GM11168 (cell line): ENCODE results near the gene ALG1L2.
"Not testable (repeated sequence)": the region's sequence is repeated elsewhere in the genome, so short reads cannot be mapped to it uniquely, and the experiment has no call there.

ENCODE experiments used
- in situ Hi-C: fragments of 300-500 bp; cut with MboI; formaldehyde crosslinking; loops from one replicate; pipeline ENCODE4 v1.12.0; 2022; ENCODE audit warnings: low sequenced_read_pairs; ENCODE audit not compliant: unreplicated experiment

ALG1L2 gene

GRCh38 chr3:130091958-130092357 is 10.3 kb downstream of the ALG1L2 start:
- in situ Hi-C loops, result no loop called here

DNA sequence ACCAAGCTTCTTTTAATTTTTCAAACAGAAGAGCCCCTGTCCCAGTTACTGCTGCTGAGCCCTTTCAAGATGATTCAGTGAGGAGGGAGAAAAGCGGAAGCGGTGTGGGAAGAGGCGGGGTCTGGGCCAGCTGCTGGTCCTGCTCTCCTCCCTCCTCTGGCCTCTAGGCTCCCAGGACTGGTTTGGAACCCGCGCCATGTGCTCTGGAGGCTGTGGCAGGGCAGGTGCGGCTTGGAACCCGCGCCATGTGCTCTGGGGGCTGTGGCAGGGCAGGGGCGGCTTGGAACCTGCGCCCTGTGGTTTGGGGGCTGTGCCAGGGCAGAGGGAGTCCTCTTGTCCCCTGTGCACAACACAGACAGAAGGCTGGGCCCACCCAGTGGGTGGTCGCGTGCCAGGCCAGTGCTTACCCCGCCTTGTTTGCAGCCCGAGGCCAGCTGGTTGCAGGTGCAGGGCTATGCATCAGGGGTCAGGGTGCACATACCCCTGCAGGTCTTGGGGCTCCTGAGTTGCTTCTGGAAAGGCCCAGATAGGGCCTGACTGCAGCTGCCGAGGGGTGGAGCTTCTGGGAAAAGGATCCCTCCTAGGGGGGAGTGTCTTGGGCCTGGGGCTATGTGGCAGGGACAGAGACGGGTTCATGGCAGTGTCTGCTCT is 12.2 kb downstream of the ALG1L2 start:
- in situ Hi-C loops, result no loop called here

DNA sequence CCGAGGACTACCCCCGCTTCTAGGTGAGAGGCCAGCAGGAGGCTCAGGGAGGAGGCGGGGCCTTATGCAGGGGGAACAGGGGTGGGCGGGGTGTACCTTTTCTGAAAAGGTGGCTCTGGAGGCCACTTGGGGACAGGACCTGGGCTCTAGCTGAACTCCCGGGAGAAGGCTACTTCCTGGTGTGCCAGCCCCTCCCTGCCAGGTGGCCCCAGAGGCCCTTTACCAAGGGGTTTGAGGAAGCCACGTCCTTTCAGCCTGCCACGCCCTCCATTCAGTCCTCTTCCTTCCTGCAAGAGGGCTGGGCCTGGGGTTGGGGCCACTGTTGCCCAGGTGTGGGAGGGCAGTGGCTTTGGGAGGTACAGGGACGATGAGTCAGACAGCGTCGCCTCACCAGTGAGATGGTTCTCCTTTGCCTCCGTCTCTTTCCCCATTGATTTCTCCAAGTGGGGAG is 12.9 kb downstream of the ALG1L2 start:
- in situ Hi-C loops, result not testable (repeated sequence)

DNA sequence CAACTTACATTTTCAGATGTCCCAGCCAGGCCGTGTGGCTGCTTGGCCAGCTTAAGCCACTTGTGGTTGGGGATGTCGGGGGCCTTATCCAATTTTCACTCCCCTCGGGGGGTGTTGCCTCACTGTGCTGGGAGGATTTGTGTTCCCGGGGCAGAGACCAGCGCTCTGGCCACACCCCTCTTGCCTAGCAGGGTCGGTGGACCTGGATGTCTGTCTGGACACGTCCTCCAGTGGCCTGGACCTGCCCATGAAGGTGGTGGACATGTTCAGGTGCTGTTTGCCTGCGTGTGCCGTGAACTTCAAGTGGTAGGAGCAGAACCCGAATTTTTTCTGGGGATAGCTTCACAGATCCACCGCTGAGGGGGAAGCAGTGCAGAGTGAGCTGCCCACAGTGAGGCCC is 14.2 kb downstream of the ALG1L2 start:
- in situ Hi-C loops, result not testable (repeated sequence)

DNA sequence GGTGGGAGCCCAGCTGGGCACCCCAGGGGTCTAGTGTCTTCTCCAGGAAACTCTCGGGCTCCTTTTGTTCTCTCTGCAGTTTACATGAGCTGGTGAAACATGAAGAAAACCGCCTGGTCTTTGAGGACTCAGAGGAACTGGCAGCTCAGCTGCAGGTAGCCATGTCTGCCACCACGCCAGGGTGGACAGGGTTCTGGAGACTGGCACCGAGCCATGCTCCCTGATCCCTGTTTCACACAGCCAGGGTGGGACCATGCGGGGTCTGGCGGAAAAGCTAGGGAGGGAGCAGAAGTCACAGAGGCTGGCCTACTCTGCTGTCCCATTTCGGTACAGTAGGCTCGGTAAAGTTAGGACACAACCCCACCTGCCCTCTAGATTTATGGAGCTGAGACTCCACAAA is 15.5 kb downstream of the ALG1L2 start:
- in situ Hi-C loops, result not testable (repeated sequence)

- in situ Hi-C loops, result not testable (repeated sequence)
Measured at GRCh38 chr3:130097690-130098638, 16.3 kb downstream of the ALG1L2 start.

DNA sequence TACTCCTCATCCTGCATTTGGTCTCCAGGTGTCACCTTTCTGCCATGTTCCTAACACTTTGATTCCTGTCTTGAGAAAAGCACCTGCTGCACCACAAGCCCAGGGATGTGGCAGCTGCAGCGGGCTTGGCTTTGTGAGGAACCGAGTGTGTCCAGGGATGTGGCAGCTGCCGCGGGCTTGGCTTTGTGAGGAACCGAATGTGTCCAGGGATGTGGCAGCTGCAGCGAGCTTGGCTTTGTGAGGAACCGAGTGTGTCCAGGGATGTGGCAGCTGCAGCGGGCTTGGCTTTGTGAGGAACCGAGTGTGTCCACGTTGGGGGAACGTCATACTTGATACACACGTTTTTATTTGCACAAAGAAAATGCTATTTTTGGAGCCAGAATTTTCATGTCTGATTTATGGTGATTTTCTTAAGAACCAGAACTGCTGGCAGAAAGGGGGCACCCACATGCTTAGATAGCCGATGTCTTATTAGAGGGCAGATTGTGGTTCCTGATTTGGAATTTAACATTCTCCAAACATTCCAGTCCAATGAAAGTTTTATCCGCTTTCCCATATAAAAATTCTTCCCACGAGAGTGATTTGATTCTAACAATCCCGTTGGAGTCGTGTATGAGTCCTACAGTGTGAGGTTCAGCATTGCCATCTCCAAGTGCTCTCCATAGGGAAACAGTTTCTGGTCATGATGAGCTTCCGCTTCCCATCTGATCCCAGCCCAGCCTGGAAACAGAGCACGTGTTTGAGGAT is 17.2 kb downstream of the ALG1L2 start:
- in situ Hi-C loops, result not testable (repeated sequence)

- in situ Hi-C loops, result not testable (repeated sequence)
Measured at GRCh38 chr3:130102545-130102944, 20.9 kb downstream of the ALG1L2 start.

DNA sequence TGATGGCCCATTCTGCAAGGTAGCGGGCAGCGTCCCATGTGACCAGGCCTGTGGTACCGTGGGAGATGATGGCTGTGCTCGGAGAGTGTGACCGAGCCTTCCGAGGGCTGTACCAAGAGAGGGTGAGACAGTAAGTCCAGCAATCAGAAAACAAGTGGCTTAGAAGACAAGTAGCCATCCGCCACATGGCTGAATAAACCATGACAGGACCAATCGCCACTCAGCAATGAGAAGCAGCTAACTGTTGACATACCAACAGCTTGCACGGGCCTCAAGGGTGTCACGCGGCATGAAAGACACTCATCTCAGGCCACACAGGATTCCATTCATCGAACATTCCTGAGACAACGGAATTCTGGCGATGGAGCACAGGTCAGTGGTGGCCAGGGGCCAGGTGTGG is 22.6 kb downstream of the ALG1L2 start:
- in situ Hi-C loops, result not testable (repeated sequence)

DNA sequence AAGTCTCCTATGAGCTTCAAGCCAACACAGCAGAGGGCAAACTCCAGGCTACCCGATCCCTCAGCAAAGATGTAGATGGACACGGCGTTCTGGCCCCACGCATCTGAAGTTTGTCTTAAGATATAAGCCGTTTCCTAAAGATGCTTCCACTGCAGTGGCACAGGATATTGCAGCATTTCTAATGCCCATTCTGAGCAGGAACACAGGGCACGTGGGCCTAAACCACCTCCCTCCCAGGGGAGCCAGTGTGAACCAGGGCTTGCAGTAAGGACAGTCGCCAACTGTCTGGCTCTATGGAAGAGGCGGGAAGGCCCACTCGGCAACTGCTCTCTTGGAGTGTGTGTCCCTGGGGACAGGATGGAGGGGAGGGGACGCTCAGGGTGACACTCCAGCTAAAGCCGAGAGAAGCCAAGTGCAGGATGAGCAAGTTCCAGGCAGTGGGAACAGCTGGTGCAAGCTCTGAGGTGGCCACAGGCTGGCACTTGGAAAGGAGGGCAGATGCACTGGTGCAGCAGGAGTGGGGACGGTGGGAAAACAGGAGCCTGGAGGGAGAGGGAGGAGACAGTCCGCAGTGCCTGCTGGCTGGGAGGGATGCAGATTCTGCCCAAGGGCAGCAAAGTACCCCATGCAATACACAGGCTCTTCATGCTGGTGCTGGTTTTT is 25.8 kb downstream of the ALG1L2 start:
- in situ Hi-C loops, result not testable (repeated sequence)

- in situ Hi-C loops, result not testable (repeated sequence)
Measured at GRCh38 chr3:130108836-130109585, 27.4 kb downstream of the ALG1L2 start.

- in situ Hi-C loops, result not testable (repeated sequence)
Measured at GRCh38 chr3:130110386-130111169, 28.9 kb downstream of the ALG1L2 start.

DNA sequence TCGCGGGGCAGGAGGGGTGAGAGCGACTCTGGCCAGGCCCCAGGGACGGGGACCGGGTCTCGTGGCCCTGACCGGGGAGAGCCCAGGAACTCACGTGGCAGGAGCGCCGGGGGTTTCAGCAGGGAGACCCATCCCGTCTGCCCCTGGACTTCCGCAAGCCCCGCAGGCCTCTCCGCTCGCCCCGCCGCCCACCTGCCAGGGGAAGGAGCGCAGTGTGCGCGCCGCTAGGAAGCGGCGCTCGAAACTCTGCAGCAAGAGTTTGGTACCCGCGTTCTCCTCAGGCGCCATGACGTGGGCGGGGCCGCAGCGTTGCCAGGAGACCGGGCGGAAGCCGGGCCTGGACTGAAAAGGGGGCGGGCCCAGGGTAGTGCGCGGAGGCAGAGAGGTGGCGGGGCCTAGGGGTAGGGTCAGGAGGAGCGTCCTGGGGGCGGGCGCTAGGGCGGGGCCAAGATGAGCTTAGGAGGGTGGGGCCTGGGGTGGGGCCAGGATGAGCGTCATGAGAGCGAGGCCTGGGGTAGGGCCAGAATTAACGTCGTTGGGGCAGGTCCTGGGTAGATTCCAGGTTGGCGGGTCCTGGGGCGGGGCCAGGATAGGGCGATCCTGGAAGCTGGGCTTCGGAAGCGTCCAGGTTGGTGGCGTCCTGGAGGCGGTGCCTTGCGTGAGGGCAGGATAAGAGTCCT is 29.7 kb downstream of the ALG1L2 start:
- in situ Hi-C loops, result no loop called here

GRCh38 chr3:130111865-130112747 is 30.5 kb downstream of the ALG1L2 start:
- in situ Hi-C loops, result not testable (repeated sequence)

GRCh38 chr3:130112748-130113073 is 31.1 kb downstream of the ALG1L2 start:
- in situ Hi-C loops, result not testable (repeated sequence)

GRCh38 chr3:130115400-130115799 is 33.8 kb downstream of the ALG1L2 start:
- in situ Hi-C loops, result not testable (repeated sequence)

DNA sequence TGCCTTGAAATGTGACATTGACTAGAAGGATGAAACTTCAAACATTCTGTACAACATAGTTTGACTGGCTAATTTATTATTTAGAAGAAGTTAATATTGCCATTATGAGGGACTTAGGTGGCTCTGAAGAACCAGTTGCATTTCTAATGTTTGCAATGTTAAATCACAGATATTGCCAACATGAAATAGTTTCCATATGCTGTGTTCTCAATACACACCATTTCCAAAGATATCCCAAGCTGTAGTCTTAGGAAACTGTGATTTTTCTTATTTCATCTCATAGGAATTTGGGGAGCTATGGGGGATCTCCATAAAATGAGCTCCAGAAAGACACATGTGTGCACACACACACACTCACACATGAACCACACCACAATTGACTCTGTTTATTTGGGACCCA is 36.3 kb downstream of the ALG1L2 start:
- in situ Hi-C loops, result no loop called here
